GM18508 (cell line): ENCODE data around the gene RAD54L.
A peak's percentile ranks its signal among the peaks of the same experiment; 100 is the strongest.
"Not testable (repeated sequence)": the region's sequence is repeated elsewhere in the genome, so short reads cannot be mapped to it uniquely, and the experiment has no call there.

Experiments
- ATAC-seq: cut with Tn5 transposase; IDR thresholded peaks from one replicate; pipeline ENCODE4 v1.9.1; 2021; ENCODE audit warnings: moderate number of reproducible peaks; ENCODE audit not compliant: insufficient read depth, unreplicated experiment

RAD54L gene

GRCh38 chr1:46238865-46239264 is 8.7 kb upstream of the RAD54L start:
- ATAC-seq, result not testable (repeated sequence)

GRCh38 chr1:46241733-46242132 is 5.8 kb upstream of the RAD54L start:
- ATAC-seq, result not testable (repeated sequence)

DNA sequence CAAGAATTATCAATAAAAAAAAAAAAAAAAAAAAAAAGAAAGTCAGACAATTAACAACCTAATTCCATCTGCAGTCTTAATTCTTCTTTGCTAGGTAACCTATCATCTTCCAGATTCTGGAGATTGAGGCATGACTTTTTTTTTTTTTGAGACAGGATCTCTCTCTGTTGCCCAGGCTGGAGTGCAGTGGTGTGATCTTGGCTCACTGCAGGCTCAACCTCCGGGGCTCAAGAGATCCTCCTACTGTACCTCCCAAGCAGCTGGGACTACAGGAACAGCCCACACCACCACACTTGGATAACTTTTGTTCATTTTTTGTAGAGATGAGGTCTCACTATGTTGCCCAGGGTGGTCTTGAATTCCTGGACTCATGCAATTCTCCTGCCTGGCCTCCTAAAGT is 4.6 kb upstream of the RAD54L start:
- no peak for ATAC-seq

DNA sequence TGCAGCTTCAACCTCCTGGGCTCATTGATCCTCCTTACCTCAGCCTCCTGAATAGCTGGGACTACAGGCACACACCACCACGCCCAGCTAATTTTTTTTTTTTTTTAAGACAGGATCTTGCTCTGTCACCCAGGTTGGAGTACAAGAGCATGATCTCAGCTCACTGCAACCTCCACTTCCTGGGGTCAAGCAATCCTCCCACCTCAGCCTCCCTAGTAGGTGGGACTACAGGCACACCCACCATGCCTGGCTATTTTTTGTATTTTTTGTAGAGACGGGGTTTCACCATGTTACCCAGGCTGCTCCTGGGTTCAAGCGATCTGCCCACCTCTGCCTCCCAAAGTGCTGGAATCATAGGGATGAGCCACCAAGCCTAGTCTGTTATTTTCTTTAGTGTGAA is 3.7 kb upstream of the RAD54L start:
- not testable (repeated sequence) for ATAC-seq

- ATAC-seq, result no peak
Observed at GRCh38 chr1:46244656-46245371, 2.7 kb upstream of the RAD54L start.

- not testable (repeated sequence) for ATAC-seq
Observed at GRCh38 chr1:46246136-46246535, 1.4 kb upstream of the RAD54L start.

GRCh38 chr1:46246548-46247435 is 771 bp upstream of the RAD54L start:
- peak; percentile 17 for ATAC-seq

- no peak for ATAC-seq
Observed at GRCh38 chr1:46248122-46248920, 758 bp downstream of the RAD54L start.

- no peak for ATAC-seq
Observed at GRCh38 chr1:46254668-46255067, 7.1 kb downstream of the RAD54L start.

DNA sequence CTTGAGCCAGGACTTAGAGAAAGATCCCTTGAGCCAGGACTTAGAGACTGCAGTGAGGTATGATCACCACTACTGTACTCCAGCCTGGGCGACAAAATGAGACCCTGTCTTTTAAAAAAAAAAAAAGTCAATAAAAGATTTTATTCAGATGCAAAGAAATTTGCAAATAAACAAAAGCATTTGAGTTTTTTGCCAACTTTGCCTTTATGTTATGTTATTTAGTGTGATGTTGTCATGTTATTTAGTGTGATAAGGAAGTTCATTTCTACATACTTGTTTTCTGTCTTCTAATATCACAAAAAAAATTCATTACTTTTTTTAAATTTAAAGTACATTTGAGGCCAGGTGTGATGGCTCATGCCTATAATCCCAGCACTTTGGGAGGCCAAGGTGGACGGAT is 9.0 kb downstream of the RAD54L start:
- no peak for ATAC-seq

GRCh38 chr1:46262508-46262907 is 14.9 kb downstream of the RAD54L start:
- no peak for ATAC-seq

GRCh38 chr1:46263146-46263545 is 15.6 kb downstream of the RAD54L start:
- ATAC-seq, result no peak

DNA sequence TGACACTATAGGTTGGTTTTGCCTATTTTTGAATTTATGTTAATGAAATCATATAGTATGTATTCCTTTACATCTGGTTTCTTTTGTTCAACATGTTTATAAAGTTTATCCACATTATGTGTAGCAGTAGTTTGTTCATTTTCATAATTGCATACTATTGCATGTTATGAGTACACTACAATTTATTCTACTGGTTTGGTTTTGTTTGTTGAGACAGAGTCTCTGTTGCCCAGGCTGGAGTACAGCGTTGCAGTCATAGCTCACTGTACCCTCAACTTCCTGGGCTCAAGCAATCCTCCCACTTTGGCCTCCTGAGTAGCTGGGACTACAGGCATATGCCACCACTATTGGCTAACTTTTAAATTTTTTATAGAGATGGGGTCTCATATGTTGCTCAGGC is 21.0 kb downstream of the RAD54L start:
- ATAC-seq, result no peak

DNA sequence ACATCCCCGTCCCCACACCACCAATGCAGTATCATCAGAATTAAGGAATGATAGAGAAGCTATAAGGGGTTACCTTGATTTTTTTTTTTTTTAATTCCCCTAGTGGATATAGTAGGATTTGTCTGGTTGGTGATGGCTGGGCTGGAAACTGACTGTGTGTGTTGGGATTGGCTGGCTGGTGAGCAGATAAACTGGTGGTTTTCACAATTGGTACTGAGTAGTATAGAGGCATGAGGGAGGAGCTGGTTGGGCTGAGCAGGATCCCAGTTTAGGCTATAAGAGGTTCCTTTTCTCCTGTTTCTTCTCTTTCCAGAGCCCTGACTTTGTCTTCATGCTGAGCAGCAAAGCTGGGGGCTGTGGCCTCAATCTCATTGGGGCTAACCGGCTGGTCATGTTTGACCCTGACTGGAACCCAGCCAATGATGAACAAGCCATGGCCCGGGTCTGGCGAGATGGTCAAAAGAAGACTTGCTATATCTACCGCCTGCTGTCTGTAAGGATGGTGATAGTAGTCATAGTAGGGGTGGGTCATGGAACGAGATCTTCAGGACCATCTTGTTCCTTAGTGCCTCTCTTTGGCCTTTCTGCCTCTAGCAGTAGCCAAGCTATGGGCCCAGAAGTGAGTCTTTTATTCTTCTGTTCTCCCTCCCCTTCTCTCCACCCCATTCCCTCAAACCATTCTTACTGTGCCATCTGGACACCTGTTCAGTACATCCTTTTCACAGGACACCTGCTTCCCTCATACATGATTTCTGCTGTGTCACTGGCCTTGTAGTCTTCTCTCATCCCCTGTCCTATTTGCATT is 26.9 kb downstream of the RAD54L start:
- ATAC-seq, result no peak

GRCh38 chr1:46275030-46275337 is 27.4 kb downstream of the RAD54L start:
- no peak for ATAC-seq

DNA sequence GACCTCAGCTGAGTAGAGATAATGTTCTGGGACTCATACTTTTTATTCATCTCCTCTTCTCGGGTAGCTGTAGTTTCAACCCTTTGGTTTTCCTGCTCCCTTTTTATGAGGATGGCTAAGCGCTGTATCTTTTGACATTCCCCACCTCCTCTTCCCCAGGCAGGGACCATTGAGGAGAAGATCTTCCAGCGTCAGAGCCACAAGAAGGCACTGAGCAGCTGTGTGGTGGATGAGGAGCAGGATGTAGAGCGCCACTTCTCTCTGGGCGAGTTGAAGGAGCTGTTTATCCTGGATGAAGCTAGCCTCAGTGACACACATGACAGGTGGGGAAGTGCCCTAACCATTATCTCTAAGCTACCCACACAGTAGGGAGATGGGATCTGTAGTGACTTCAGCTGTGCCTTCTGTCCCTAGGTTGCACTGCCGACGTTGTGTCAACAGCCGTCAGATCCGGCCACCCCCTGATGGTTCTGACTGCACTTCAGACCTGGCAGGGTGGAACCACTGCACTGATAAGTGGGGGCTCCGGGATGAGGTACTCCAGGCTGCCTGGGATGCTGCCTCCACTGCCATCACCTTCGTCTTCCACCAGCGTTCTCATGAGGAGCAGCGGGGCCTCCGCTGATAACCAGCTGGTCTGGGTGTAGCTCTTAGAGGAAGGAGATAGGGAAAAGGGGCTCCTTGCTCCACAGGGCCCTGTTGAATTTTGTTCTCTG is 30.3 kb downstream of the RAD54L start:
- ATAC-seq, result no peak

- no peak for ATAC-seq
Observed at GRCh38 chr1:46278807-46279206, 31.2 kb downstream of the RAD54L start.

DNA sequence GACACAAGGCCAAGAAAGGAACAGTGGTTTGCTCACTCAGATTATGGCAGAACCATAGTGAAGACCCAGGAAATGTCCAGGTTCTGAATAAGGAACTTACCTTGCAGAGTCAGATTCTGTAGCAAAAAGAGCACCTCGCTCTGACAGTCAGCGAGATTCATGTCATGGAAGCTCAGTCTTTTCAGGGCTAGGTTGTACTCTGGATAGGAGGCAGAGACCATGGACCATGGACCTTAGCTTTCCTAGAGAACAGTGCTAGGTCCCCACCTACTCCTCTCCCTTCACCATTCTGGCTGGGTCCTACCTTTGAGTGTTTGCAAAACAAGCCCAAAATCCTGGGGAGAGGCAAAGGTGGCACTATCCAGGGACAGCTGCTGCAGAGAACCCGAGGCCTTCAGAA is 32.5 kb downstream of the RAD54L start:
- ATAC-seq, result no peak

- no peak for ATAC-seq
Observed at GRCh38 chr1:46281021-46281420, 33.5 kb downstream of the RAD54L start.

GRCh38 chr1:46284058-46284457 is 36.5 kb downstream of the RAD54L start:
- ATAC-seq, result no peak
